Panc1 (cell line): ENCODE data around the gene TRAK1. TPM values are rescaled to one million over a fixed set of nuclear protein-coding genes. Genes with fewer than 3 reads are reported as not detected.

Experiments used
- ATAC-seq: fragments of 200-7000 bp; cut with Tn5 transposase; 2 replicates; pipeline ENCODE4 v1.9.1; 2020; ENCODE audit warnings: mild to moderate bottlenecking, moderate library complexity
- BruUV-seq: library from RNA; stranded (reverse); fragments of 400-500 nt; replicated peaks from 2 replicates; lab custom pipeline; 2021; lab: Mats Ljungman, UMichigan
- CTCF ChIA-PET: fragments of 300-600 bp; sonication (Branson Sonifier 250); formaldehyde crosslinking; loops from one replicate; lab custom pipeline; 2022; ENCODE audit warnings: antibody characterized with exemption; lab: Charles Lee
- POLR2A ChIA-PET: fragments of 300-600 bp; sonication (Branson Sonifier 250); formaldehyde crosslinking; loops from one replicate; lab custom pipeline; 2022; ENCODE audit warnings: antibody characterized with exemption; lab: Charles Lee
- DNase-seq: peaks from one replicate; pipeline ENCODE4 v3.0.0-alpha.2; 2010; ENCODE audit warnings: low read depth, low spot score
- H3K27ac ChIP-seq: 2 replicates; pipeline ENCODE4 v1.5.1; 2011; ENCODE audit warnings: mild to moderate bottlenecking, low read length, inconsistent platforms
- H3K27me3 ChIP-seq: fragments of 200-500 bp; sonication (Bioruptor generic); 2 replicates; pipeline ENCODE4 v1.6.0; 2014; ENCODE audit warnings: low read length, inconsistent platforms; ENCODE audit not compliant: control insufficient read depth, insufficient read depth
- H3K36me3 ChIP-seq: fragments of 200-500 bp; sonication (Bioruptor generic); 2 replicates; pipeline ENCODE4 v1.5.1; 2014; ENCODE audit warnings: inconsistent platforms, mild to moderate bottlenecking, low read length, moderate library complexity; ENCODE audit not compliant: control insufficient read depth, insufficient read depth
- H3K4me1 ChIP-seq: 2 replicates; pipeline ENCODE4 v1.5.1; 2011; ENCODE audit warnings: inconsistent platforms, mild to moderate bottlenecking, low read length, moderate library complexity; ENCODE audit not compliant: control insufficient read depth, insufficient read depth
- H3K4me3 ChIP-seq, 2 experiments: 2 replicates each; pipeline ENCODE4 v1.5.1; 2011 to 2012; ENCODE audit warnings: low read depth in 2 of 2, low read length in 2 of 2, mild to moderate bottlenecking in 2 of 2, inconsistent platforms in 1 of 2, moderate library complexity in 1 of 2
- H3K9me3 ChIP-seq: fragments of 200-500 bp; sonication (Bioruptor generic); 2 replicates; pipeline ENCODE4 v1.5.1; 2014; ENCODE audit warnings: low read depth, mild to moderate bottlenecking, inconsistent platforms, low read length, moderate library complexity; ENCODE audit not compliant: control insufficient read depth, insufficient read depth
- POLR2AphosphoS5 ChIP-seq: IDR thresholded peaks from 2 replicates; pipeline ENCODE4 v1.6.1; 2012; ENCODE audit warnings: mild to moderate bottlenecking, low read depth, low read length, moderate library complexity
- REST ChIP-seq, 2 experiments: IDR thresholded peaks; 2 replicates each; pipeline ENCODE4 v1.6.1; 2011 to 2012; ENCODE audit warnings: low read depth in 2 of 2, control low read depth in 1 of 2, low read length in 1 of 2, mild to moderate bottlenecking in 1 of 2, moderate library complexity in 1 of 2; ENCODE audit not compliant: insufficient read depth in 1 of 2
- SIN3A ChIP-seq: IDR thresholded peaks from 2 replicates; pipeline ENCODE4 v1.6.1; 2012; ENCODE audit warnings: low read depth, mild to moderate bottlenecking, low read length, moderate library complexity, borderline replicate concordance; ENCODE audit not compliant: insufficient read depth
- TCF7L2 ChIP-seq: IDR thresholded peaks from 2 replicates; pipeline ENCODE4 v1.6.1; 2011; ENCODE audit warnings: mild to moderate bottlenecking, low read depth, low read length, inconsistent platforms
- in situ Hi-C: cut with HindIII; loops from 2 replicates; pipeline ENCODE4 v1.10.0; 2016; ENCODE audit warnings: low sequenced_read_pairs, low pct_unique_long_range_greater_than_20kb
- intact Hi-C: fragments of 100-400 bp; cut with micrococcal nuclease; formaldehyde crosslinking; loops from one replicate; pipeline ENCODE4 v1.10.0; 2022; ENCODE audit not compliant: unreplicated experiment
- total RNA-seq: library from RNA; stranded (reverse); gene quantifications from one replicate; pipeline ENCODE4 v1.2.1, GENCODE V29; 2021; ENCODE audit not compliant: unreplicated experiment
- TF ChIP-seq, protein P1 (sequence below): fragments of 450-650 bp; IDR thresholded peaks from 2 replicates; pipeline ENCODE4 v1.5.1; 2017; ENCODE audit warnings: mild to moderate bottlenecking

Gene TRAK1
- total RNA-seq, 1 experiment from 2014 or later = 38.4 TPM

DNA sequence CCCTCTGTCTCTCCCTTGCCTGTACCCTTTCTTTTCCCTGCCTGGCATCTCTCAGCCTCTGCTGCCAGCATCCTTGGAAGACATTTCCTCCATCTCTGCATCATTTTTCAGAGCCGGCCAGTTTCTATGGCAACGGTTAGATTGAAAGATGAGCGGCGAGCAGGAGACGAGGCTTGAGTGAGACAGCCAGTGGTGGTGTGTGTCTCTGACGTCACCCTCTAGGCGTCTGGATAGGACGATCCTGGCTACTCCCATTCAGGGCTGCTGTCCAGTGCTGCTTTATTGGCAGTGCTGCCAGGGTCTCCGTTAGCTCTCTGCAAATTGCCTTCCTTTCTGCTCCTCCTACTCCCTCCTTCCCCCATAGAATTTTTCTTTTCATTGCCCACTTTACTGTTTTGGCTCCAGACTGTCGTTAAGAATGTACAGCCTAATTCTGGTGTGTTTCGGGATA is 57.9 kb downstream of the TRAK1 start:
- Histone ChIP-seq H3K27me3 (no peaks in the 10 kb centered on the region), H3K4me1 (no peaks in the 10 kb centered on the region), H3K27ac (no peak overlapping the region), H3K9me3 (no peaks in the 10 kb centered on the region), H3K4me3 (no peak overlapping the region), H3K36me3 (no peaks in the 10 kb centered on the region)
- ChIA-PET CTCF (no interaction called here), POLR2A (no interaction called here)
- TF ChIP-seq REST (IDR thresholded peaks at IDR 0.05; ENCODE audit: insufficient read depth in 1 of 2, low read depth in 2 of 2, low read length in 1 of 2) (0 out of 4 replicates have a peak, but pooled peaks of 1 of the 2 experiments have one; percentile 27), SIN3A (no peak)
- in situ Hi-C loops (no loop called here), intact Hi-C loops (no loop called here)
- ATAC-seq (no peak), DNase-seq (no peak)
- BruUV-seq = no TSS peak

DNA sequence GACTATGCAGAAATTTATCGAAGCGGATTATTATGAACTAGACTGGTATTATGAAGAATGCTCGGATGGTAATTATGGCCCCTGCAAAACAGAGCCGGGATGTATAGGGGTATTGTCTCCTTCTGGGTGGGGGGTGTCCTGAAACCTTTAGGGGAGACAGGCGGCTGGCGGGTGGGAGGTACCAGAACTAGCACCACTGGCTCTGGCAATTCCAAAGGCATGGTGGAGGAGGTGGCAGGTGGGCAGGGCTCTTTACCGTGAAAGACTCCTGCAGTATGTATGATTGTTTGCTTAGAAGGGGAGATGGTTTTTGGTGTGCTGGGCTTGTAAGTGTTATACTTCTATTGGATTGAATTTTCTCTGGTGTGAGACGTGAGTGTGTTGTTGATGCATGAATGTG is 58.4 kb downstream of the TRAK1 start:
- POLR2A ChIA-PET = no interaction called here
- ATAC-seq (no peak), DNase-seq (no peak)
- CTCF ChIA-PET = no interaction called here
- no TSS peak for BruUV-seq
- in situ Hi-C loops = no loop called here
- Histone ChIP-seq H3K36me3 (no peaks in the 10 kb centered on the region), H3K27ac (no peak overlapping the region), H3K4me3 (no peak overlapping the region), H3K4me1 (no peaks in the 10 kb centered on the region), H3K9me3 (no peaks in the 10 kb centered on the region), H3K27me3 (no peaks in the 10 kb centered on the region)
- intact Hi-C loops = no loop called here
- no peak for TF ChIP-seq TCF7L2
- no peak for TF ChIP-seq SIN3A
- TF ChIP-seq, protein P1, sequence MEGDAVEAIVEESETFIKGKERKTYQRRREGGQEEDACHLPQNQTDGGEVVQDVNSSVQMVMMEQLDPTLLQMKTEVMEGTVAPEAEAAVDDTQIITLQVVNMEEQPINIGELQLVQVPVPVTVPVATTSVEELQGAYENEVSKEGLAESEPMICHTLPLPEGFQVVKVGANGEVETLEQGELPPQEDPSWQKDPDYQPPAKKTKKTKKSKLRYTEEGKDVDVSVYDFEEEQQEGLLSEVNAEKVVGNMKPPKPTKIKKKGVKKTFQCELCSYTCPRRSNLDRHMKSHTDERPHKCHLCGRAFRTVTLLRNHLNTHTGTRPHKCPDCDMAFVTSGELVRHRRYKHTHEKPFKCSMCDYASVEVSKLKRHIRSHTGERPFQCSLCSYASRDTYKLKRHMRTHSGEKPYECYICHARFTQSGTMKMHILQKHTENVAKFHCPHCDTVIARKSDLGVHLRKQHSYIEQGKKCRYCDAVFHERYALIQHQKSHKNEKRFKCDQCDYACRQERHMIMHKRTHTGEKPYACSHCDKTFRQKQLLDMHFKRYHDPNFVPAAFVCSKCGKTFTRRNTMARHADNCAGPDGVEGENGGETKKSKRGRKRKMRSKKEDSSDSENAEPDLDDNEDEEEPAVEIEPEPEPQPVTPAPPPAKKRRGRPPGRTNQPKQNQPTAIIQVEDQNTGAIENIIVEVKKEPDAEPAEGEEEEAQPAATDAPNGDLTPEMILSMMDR = no peak
- TF ChIP-seq REST (IDR thresholded peaks at IDR 0.05; ENCODE audit: insufficient read depth in 1 of 2, low read depth in 2 of 2, low read length in 1 of 2) = no peak
- no peak for TF ChIP-seq POLR2AphosphoS5
